Measurements from ENCODE around the gene SLIT1. TPM values are rescaled to one million over a fixed set of nuclear protein-coding genes. Genes with fewer than 3 reads are reported as not detected.

SLIT1 gene
- total and polyA plus RNA-seq, 2 donors (not counting 1 experiment from before 2014, with no cell fraction given), result 0.15 to 0.49 TPM

GRCh38 chr10:97078261-97078937 is 107.4 kb downstream of the SLIT1 start:
- 82% methylated on average over 14 of the region's 14 CpGs for WGBS (ENCODE audit: insufficient coverage)
- Histone ChIP-seq H3K27ac (ENCODE audit: low read length in 2 of 2) (no peak overlapping the region), H2AFZ (ENCODE audit: insufficient read depth, low read depth, low read length, poor library complexity, severe bottlenecking) (no peak overlapping the region), H3K9ac (ENCODE audit: low read length) (no peak overlapping the region), H3K4me1 (ENCODE audit: control insufficient read depth in 2 of 2, insufficient read depth in 2 of 2, low read length in 2 of 2) (no peaks in the 10 kb centered on the region), H4K20me1 (ENCODE audit: control insufficient read depth, insufficient read depth, low read length, poor library complexity, severe bottlenecking) (no peaks in the 10 kb centered on the region), H3K9me3 (ENCODE audit: control extremely low read depth in 1 of 3, control insufficient read depth in 2 of 3, insufficient read depth in 1 of 3, low read length in 2 of 3) (no peaks in the 10 kb centered on the region), H3K4me2 (replicated peaks; ENCODE audit: low read depth, low read length, poor library complexity, severe bottlenecking) (no peak overlapping the region), H3K36me3 (replicated peaks in 1 of 2; ENCODE audit: control extremely low read depth in 1 of 2, control insufficient read depth in 1 of 2, extremely low read depth in 1 of 2, insufficient read depth in 2 of 2, low read length in 1 of 2) (no peaks in the 10 kb centered on the region), H3K27me3 (replicated peaks in 1 of 4; ENCODE audit: control extremely low read depth in 1 of 4, control insufficient read depth in 3 of 4, insufficient read depth in 4 of 4, low read length in 3 of 4) (peaks cover 0 to 11% (median 4%) of the 10 kb centered on the region in 4 experiments), H3K4me3 (ENCODE audit: control extremely low read depth in 1 of 5, extremely low read depth in 1 of 5, insufficient read depth in 1 of 5, low read depth in 2 of 5, low read length in 4 of 5) (no peak overlapping the region), H3K79me2 (ENCODE audit: control insufficient read depth, insufficient read depth, low read length) (no peaks in the 10 kb centered on the region)
- Mint-ChIP-seq H3K4me3 (no peak overlapping the region), H3K27me3 (peaks cover 48% of the 10 kb centered on the region), H3K4me1 (no peaks in the 10 kb centered on the region), H3K27ac (no peak overlapping the region), H3K9me3 (ENCODE audit: insufficient read depth) (no peaks in the 10 kb centered on the region)
- ATAC-seq (ENCODE audit: low read depth) (no peak), DNase-seq (no peak)
- ChIA-PET CTCF (interaction anchor here (0.9 to 12.3 kb wide), 3 partner anchors 41 to 131 kb away, joined by 3 to 412 read pairs (median 4); no protein-coding TSS in a partner anchor), POLR2A (no interaction called here)
- intact Hi-C loops (cut with micrococcal nuclease), result no loop called here
- TF ChIP-seq CTCF (IDR thresholded peaks at IDR 0.05) (no peak), EZH2 (IDR thresholded peaks at IDR 0.05; ENCODE audit: borderline replicate concordance, insufficient read depth, low read depth, low read length, poor library complexity, severe bottlenecking) (no peak)

- WGBS (ENCODE audit: insufficient coverage), result no CpG with 5 or more reads among the region's 6 CpGs
- Mint-ChIP-seq H3K27me3 (peaks cover 42% of the 10 kb centered on the region), H3K27ac (no peak overlapping the region), H3K9me3 (ENCODE audit: insufficient read depth) (no peaks in the 10 kb centered on the region), H3K4me1 (no peaks in the 10 kb centered on the region), H3K4me3 (no peak overlapping the region)
- Histone ChIP-seq H3K27ac (ENCODE audit: low read length in 2 of 2) (no peak overlapping the region), H3K4me2 (replicated peaks; ENCODE audit: low read depth, low read length, poor library complexity, severe bottlenecking) (no peak overlapping the region), H2AFZ (ENCODE audit: insufficient read depth, low read depth, low read length, poor library complexity, severe bottlenecking) (no peak overlapping the region), H4K20me1 (ENCODE audit: control insufficient read depth, insufficient read depth, low read length, poor library complexity, severe bottlenecking) (no peaks in the 10 kb centered on the region), H3K4me1 (ENCODE audit: control insufficient read depth in 2 of 2, insufficient read depth in 2 of 2, low read length in 2 of 2) (no peaks in the 10 kb centered on the region), H3K4me3 (ENCODE audit: control extremely low read depth in 1 of 5, extremely low read depth in 1 of 5, insufficient read depth in 1 of 5, low read depth in 2 of 5, low read length in 4 of 5) (no peak overlapping the region), H3K79me2 (ENCODE audit: control insufficient read depth, insufficient read depth, low read length) (no peaks in the 10 kb centered on the region), H3K27me3 (replicated peaks in 1 of 4; ENCODE audit: control extremely low read depth in 1 of 4, control insufficient read depth in 3 of 4, insufficient read depth in 4 of 4, low read length in 3 of 4) (peaks cover 0 to 19% (median 5%) of the 10 kb centered on the region in 4 experiments), H3K9ac (ENCODE audit: low read length) (no peak overlapping the region), H3K9me3 (ENCODE audit: control extremely low read depth in 1 of 3, control insufficient read depth in 2 of 3, insufficient read depth in 1 of 3, low read length in 2 of 3) (no peaks in the 10 kb centered on the region), H3K36me3 (replicated peaks in 1 of 2; ENCODE audit: control extremely low read depth in 1 of 2, control insufficient read depth in 1 of 2, extremely low read depth in 1 of 2, insufficient read depth in 2 of 2, low read length in 1 of 2) (no peaks in the 10 kb centered on the region)
- DNase-seq (no peak), ATAC-seq (ENCODE audit: low read depth) (no peak)
- ChIA-PET CTCF (interaction anchor here (0.6 to 12.3 kb wide), 4 partner anchors 119 to 161 kb away, joined by 3 to 412 read pairs (median 5); no protein-coding TSS in a partner anchor), POLR2A (no interaction called here)
- TF ChIP-seq CTCF (IDR thresholded peaks at IDR 0.05) (no peak), EZH2 (IDR thresholded peaks at IDR 0.05; ENCODE audit: borderline replicate concordance, insufficient read depth, low read depth, low read length, poor library complexity, severe bottlenecking) (no peak)
- intact Hi-C loops (cut with micrococcal nuclease), result no loop called here
Measured at GRCh38 chr10:97076781-97077180, 109.0 kb downstream of the SLIT1 start.
